CD4-positive, alpha-beta T cell treated with Interleukin-4 for 1 hour (primary cell): ENCODE results near the gene S100A16.

Experiments used
- DNase-seq, 2 donors: peaks; one replicate each; pipeline ENCODE4 v3.0.0-alpha.2; 2020 to 2022

S100A16 gene

DNA sequence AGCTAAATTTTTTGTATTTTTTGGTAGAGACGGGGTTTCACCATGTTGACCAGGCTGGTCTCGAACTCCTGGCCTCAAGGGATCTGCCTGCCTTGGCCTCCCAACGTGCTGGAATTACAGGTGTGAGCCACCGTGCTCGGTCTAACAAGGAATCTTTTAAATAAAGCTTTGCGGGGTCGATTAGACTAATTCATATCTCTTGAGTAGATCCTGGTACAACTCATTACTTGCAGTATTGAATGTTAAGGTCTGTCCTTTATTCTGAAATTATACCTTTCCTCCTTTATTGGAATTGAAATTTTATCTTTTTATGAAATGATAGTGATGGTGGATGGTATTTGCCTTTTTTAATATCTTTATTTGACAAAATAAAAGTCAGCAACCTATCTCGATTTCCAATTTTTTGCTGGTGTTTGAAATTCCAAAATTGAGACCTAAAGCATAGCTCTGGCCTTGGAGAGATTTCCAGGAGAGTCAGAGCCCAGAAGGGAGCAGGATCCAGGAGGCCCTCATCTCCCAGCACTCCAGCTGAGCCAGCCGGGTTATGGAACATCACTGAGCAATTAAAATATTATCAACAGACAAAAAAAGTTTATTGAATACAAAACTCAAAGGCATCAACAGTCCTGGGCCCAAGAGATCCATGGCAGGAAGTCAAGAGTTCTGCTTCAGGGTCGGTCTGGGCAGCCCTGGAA lies 52.0 kb downstream of the S100A16 start:
- no peak for DNase-seq

DNA sequence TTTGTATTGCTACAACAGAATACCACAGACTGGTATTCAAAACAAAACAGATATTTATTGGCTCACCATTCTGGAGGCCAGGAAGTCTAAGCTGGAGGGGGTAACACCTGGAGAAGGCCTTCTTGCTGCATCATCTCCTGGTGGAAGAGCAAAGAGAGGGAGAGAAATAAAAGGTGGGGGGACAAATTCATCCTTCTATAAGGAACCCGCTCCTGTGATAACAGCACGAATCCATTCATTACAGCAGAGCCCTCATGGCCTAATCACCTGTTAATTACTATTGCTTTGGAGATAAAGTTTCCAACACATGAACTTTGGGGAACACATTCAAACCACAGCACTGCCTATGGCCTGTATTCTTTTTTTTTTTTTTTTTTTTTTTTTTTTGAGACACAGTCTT lies 52.7 kb downstream of the S100A16 start:
- no peak for DNase-seq

DNA sequence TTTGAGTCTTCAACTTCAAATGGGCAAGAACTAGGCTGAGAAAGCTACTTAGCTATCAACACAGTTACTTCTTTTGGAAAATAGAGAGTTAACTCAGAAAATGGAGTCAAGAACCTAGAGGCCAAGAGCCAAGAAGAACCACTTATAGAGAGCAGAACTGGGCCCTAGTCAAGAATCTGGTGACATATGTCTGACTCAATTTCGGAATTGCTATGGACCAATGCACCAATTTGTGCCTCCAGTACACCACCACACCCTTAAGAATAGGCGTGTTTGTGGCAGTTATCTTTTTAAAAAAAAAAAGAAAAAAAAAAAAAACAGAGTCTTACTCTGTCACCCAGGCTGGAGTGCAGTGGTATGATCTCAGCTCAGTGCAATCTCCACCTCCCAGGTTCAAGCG lies 55.1 kb downstream of the S100A16 start:
- DNase-seq: no peak
